HuH-7.5 (cell line): Measurements from ENCODE around the gene ABCB11.

Experiments
- DNase-seq: peaks from one replicate; pipeline ENCODE4 v3.0.0; 2011; ENCODE audit warnings: low spot score

The ABCB11 gene

GRCh38 chr2:169042856-169043255, 11.7 kb upstream of the ABCB11 start:
- DNase-seq = no peak

- no peak for DNase-seq
These were observed 10.5 kb upstream of the ABCB11 start for GRCh38 chr2:169041594-169041993.

GRCh38 chr2:169039702-169040101, 8.6 kb upstream of the ABCB11 start:
- no peak for DNase-seq

GRCh38 chr2:169038338-169038757, 7.2 kb upstream of the ABCB11 start:
- DNase-seq = no peak

DNA sequence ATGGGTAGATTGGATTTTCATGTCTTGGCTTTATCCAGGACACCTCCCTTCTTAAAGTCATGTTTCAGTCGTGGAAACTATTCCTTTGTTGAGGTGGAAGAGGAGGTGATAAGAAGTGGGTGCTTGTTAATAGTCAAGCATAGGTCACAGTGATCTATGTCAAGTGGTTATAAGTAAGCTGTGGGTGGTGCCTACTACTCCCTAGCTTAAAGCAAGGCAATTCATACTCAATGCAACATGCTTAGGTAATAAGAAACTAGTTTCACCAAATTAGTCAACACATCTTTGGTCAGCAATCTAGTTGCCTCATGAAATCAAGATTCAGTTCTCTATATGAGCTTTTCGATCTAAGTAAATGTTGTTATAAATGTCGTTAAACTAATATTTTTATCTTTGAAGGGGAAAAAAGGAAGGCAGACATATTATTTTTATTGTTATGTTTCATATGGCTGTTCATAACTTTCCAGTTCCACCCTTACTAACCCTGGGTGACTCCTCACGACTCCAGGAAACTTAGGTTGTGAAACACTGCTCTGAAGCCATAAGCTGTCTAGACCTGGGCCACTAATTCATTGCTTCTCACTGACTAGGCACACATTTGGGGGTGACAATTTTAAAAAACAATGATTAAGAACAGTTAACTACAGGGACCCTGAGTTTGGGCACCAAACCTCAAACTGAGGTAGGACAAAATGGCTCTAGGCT, 5.8 kb upstream of the ABCB11 start:
- no peak for DNase-seq

GRCh38 chr2:169035887-169036286, 4.8 kb upstream of the ABCB11 start:
- no peak for DNase-seq

DNA sequence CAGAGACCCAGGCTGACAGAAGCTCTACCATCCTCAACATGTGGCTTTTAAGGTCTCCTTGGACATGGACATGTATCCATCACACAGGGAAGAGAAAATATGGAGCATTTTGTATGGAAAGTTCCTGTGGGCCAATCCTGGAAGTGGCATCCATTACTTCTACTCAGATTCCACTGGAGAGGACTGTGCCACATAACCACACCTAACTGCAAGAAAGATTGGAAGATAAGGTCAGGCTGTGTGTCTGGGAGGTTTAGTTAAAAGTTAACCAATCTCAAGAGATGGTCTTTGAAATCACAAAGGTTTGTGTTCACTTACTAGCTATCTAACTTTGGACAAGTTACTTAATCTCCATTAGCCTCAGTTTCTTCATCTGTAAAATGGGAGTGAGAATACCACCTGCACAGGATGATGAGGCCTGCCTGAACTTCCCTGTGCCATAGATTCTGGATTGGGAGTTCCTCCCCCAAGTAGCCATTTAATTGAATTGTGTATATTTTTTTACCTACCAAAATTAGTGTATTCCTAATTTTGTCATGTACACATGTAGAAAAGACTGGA, 3.9 kb upstream of the ABCB11 start:
- no peak for DNase-seq

DNA sequence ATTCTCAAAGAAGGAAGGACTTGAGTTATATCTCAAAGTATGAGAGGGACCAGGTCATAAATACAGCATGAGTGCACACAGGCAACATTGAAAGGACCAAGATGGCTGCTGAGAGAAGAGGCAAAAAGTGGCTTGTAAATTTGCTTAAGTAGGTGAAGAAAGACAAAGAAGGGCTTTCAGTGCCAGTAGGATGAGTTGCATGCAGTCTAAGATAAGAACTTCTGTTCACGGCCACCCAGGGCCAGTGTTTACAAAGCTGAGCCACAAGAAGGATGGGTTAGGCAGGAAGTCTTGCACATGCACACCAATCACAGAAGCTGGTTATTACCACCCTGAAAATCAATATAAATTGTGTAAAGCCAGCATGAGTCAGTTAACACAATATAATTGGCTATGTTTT, 3.1 kb upstream of the ABCB11 start:
- no peak for DNase-seq

DNA sequence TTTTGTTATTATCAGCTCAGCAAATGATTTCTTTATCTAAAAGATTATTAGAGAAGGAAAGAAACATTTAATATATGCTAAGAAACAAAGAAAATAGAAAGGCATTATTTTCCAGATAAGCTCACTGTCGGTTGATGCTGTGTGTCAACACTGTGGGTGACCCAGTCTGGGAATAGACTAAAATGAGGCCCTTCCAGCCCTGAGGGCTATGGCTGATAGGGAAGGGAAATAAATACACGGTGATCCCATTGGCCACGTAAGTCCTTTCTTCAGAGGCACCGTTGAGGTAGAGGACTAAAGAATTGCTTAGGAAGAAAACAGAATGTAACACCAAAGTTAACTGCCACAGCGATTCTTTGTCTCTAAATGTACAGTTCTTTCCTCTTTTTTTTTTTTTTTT, 1.8 kb downstream of the ABCB11 start:
- no peak for DNase-seq

- DNase-seq = no peak
These were observed 3.9 kb downstream of the ABCB11 start for GRCh38 chr2:169027234-169027633.

- DNase-seq = no peak
These were observed 5.1 kb downstream of the ABCB11 start for GRCh38 chr2:169026056-169026455.

- no peak for DNase-seq
These were observed 8.0 kb downstream of the ABCB11 start for GRCh38 chr2:169023161-169023560.

GRCh38 chr2:169018390-169018789, 12.7 kb downstream of the ABCB11 start:
- no peak for DNase-seq

- no peak for DNase-seq
These were observed 15.2 kb downstream of the ABCB11 start for GRCh38 chr2:169015943-169016342.

DNA sequence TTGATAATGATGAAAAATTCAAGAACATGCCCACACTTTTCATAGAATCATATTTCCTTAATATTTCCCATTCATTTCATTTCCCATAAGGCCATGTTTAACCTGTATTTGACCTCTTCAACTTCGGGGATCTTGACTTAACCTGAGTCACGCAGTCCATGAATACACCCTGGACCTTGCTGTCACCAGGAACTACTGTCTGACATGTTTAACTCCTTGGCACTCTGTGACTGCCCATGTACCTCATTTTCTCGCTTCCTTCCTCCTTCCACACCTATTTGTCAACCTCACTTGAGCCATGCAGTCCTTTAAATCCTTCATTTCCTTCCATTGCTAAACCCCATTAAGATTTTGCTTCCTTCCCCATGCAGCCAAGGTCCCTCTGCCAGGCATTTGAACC, 16.3 kb downstream of the ABCB11 start:
- DNase-seq = no peak

DNA sequence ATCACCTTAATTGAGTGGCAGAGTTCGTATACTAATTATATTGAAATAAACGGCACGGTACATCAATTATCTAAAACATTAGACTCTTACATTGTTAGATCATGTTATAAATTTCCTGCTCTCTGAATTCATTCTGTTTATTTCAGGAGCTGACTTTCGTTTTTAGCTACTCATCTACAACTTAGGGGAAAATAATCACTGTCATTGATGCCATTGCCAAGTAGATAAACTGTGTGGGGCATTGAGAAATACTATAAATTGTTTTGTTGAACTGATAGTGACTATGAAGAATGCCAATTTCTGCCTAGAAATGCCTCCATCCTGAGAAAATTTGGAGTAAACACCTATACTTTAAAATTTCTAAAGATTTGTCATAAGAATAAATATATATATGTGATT, 17.5 kb downstream of the ABCB11 start:
- no peak for DNase-seq

GRCh38 chr2:169012812-169013627, 18.1 kb downstream of the ABCB11 start:
- no peak for DNase-seq

- peak; percentile 16 for DNase-seq
These were observed 18.8 kb downstream of the ABCB11 start for GRCh38 chr2:169012191-169012792.

- DNase-seq = no peak
These were observed 19.4 kb downstream of the ABCB11 start for GRCh38 chr2:169011698-169012097.

- DNase-seq = no peak
These were observed 20.3 kb downstream of the ABCB11 start for GRCh38 chr2:169010633-169011460.

- DNase-seq = no peak
These were observed 21.1 kb downstream of the ABCB11 start for GRCh38 chr2:169009865-169010579.
